HL-60 (cell line): Measurements from ENCODE around the gene POLE4.

ENCODE experiments used
- DNase-seq, 2 experiments: peaks; one replicate each; pipeline ENCODE4 v3.0.0-alpha.2; 2010 to 2020; ENCODE audit warnings: low read depth in 1 of 2, low spot score in 1 of 2
- H3K27ac ChIP-seq: fragments of 250-450 bp; sonication (Bioruptor Pico); replicated peaks from 2 replicates; pipeline ENCODE4 v1.5.1; 2020; ENCODE audit warnings: mild to moderate bottlenecking, moderate library complexity
- H3K27me3 ChIP-seq: fragments of 250-450 bp; sonication (Bioruptor Pico); 2 replicates; pipeline ENCODE4 v1.5.1; 2021; ENCODE audit warnings: mild to moderate bottlenecking, moderate library complexity; ENCODE audit not compliant: insufficient read depth, poor library complexity, severe bottlenecking
- H3K4me3 ChIP-seq: replicated peaks from 2 replicates; pipeline ENCODE4 v1.5.1; 2011; ENCODE audit warnings: mild to moderate bottlenecking, control low read depth, low read length; ENCODE audit not compliant: insufficient read depth
- GABPA ChIP-seq: IDR thresholded peaks from 2 replicates; pipeline ENCODE4 v1.6.1; 2012; ENCODE audit warnings: low read depth
- POLR2AphosphoS5 ChIP-seq: IDR thresholded peaks from 2 replicates; pipeline ENCODE4 v1.6.1; 2012; ENCODE audit warnings: low read depth
- SPI1 ChIP-seq: IDR thresholded peaks from 2 replicates; pipeline ENCODE4 v1.6.1; 2012; ENCODE audit warnings: low read depth, mild to moderate bottlenecking, borderline replicate concordance
- TF ChIP-seq, protein P1 (sequence below): IDR thresholded peaks from 2 replicates; pipeline ENCODE4 v1.6.1; 2012; ENCODE audit warnings: low read depth; ENCODE audit not compliant: insufficient replicate concordance
- TF ChIP-seq, protein P2 (sequence below): IDR thresholded peaks from one replicate; pipeline ENCODE4 v1.5.1; 2011; ENCODE audit warnings: low read length, control low read depth, inconsistent platforms; ENCODE audit not compliant: insufficient read depth

POLE4 gene

DNA sequence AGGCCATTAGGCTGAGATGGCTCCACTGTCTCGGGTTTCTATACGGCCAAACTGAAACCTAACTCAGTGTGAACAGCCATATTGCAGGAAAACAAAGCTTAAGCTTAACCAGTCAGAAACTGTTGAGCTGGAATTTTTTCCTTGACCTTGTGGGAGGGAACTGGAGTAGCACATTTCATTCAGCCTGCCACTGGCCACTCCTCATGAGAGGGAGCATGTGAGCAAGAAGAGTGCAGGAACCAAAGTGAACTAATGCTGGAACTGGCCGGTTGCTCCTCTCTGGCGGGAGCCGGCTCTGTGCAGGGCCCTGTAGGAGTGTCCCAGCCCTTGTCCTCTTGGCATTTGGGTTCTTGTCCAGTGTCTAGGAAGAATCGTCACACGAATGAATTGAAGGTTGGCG is 5.9 kb upstream of the POLE4 start:
- Histone ChIP-seq H3K27ac (no peak overlapping the region), H3K4me3 (no peak overlapping the region), H3K27me3 (no peaks in the 10 kb centered on the region)
- no peak for DNase-seq
- TF ChIP-seq SPI1 (no peak), GABPA (no peak)
- TF ChIP-seq, protein P1, sequence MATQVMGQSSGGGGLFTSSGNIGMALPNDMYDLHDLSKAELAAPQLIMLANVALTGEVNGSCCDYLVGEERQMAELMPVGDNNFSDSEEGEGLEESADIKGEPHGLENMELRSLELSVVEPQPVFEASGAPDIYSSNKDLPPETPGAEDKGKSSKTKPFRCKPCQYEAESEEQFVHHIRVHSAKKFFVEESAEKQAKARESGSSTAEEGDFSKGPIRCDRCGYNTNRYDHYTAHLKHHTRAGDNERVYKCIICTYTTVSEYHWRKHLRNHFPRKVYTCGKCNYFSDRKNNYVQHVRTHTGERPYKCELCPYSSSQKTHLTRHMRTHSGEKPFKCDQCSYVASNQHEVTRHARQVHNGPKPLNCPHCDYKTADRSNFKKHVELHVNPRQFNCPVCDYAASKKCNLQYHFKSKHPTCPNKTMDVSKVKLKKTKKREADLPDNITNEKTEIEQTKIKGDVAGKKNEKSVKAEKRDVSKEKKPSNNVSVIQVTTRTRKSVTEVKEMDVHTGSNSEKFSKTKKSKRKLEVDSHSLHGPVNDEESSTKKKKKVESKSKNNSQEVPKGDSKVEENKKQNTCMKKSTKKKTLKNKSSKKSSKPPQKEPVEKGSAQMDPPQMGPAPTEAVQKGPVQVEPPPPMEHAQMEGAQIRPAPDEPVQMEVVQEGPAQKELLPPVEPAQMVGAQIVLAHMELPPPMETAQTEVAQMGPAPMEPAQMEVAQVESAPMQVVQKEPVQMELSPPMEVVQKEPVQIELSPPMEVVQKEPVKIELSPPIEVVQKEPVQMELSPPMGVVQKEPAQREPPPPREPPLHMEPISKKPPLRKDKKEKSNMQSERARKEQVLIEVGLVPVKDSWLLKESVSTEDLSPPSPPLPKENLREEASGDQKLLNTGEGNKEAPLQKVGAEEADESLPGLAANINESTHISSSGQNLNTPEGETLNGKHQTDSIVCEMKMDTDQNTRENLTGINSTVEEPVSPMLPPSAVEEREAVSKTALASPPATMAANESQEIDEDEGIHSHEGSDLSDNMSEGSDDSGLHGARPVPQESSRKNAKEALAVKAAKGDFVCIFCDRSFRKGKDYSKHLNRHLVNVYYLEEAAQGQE = no peak
- TF ChIP-seq, protein P2, sequence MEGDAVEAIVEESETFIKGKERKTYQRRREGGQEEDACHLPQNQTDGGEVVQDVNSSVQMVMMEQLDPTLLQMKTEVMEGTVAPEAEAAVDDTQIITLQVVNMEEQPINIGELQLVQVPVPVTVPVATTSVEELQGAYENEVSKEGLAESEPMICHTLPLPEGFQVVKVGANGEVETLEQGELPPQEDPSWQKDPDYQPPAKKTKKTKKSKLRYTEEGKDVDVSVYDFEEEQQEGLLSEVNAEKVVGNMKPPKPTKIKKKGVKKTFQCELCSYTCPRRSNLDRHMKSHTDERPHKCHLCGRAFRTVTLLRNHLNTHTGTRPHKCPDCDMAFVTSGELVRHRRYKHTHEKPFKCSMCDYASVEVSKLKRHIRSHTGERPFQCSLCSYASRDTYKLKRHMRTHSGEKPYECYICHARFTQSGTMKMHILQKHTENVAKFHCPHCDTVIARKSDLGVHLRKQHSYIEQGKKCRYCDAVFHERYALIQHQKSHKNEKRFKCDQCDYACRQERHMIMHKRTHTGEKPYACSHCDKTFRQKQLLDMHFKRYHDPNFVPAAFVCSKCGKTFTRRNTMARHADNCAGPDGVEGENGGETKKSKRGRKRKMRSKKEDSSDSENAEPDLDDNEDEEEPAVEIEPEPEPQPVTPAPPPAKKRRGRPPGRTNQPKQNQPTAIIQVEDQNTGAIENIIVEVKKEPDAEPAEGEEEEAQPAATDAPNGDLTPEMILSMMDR = no peak

DNA sequence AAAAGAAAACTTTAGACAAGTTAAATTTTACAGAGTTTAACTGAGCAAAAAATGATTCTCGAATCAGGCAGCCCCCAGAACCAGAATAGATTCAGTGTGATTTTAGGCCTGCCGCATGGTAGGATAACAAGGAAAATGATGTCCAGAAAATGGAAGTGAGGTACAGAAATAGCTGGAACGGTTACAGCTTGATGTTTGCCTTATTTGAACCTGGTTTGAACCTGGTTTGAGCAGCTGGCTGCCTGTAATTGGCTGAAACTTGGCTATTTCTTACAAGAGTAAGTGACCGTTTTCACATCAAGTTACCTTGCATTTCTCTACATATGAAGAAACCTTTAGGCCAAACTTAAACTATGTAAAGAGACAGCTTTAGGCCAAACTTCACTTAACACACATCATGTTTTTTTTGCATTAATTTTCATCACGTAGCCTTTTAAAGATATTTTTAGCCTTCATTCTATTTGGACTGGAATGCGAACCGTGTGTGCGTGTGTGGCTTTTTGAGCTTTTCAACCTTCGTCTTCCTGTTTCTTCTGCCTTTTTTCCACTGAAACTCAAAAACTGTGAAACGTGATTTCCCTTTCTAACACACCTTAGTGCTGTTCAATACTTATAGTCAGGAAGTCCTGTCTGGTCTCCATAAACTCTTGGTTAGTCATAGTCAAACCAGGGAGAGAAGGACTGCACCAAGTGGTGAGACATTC is 4.5 kb upstream of the POLE4 start:
- TF ChIP-seq, protein P2 = no peak
- TF ChIP-seq, protein P1 = no peak
- TF ChIP-seq POLR2AphosphoS5 = no peak
- TF ChIP-seq SPI1 = no peak
- no peak for TF ChIP-seq GABPA
- Histone ChIP-seq H3K27ac (no peak overlapping the region), H3K4me3 (no peak overlapping the region), H3K27me3 (no peaks in the 10 kb centered on the region)
- no peak for DNase-seq

DNA sequence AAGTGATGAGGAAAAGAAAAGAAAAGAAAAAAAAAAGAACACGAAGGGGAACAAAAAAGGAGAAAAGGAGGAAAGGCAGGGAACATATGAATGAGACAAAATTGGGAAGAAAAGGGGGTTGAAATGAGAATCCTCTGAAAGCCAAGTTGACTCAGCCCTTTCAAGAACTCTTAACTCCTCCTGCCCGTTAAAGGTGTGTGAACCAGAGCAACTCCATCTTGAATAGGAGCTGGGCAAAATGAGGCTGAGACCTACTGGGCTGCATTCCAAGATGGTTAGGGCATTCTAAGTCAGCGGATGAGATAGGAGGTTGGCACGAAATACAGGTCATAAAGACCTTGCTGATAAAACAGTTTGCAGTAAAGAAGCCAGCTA is 4.0 kb upstream of the POLE4 start:
- no peak overlapping the region for H3K4me3 ChIP-seq
- TF ChIP-seq GABPA (no peak), POLR2AphosphoS5 (no peak), SPI1 (no peak)
- TF ChIP-seq, protein P2 = no peak
- TF ChIP-seq, protein P1 = no peak
- DNase-seq = no peak
- no peak overlapping the region for H3K27ac ChIP-seq
- no peaks in the 10 kb centered on the region for H3K27me3 ChIP-seq
